K562 (cell line): ENCODE measurements around the gene HACL1. TPM values are rescaled to one million over a fixed set of nuclear protein-coding genes. Genes with fewer than 3 reads are reported as not detected.

ENCODE experiments used
- GMEB1 ChIP-seq: fragments of 250-450 bp; sonication (Bioruptor Pico); IDR thresholded peaks from 2 replicates; pipeline ENCODE4 v1.4.0; 2020; ENCODE audit warnings: mild to moderate bottlenecking
- MED1 ChIP-seq: sonication (generic); formaldehyde crosslinking; IDR thresholded peaks from 2 replicates; pipeline ENCODE4 v1.8.1; 2023; ENCODE audit warnings: missing genetic modification reagents, borderline replicate concordance
- MGA ChIP-seq: fragments of 450-650 bp; IDR thresholded peaks from 2 replicates; pipeline ENCODE4 v1.6.1; 2016; ENCODE audit warnings: mild to moderate bottlenecking, moderate library complexity
- MLX ChIP-seq, 2 experiments: fragments of 450-650 bp in 1 of 2; sonication (generic) in 1 of 2; formaldehyde crosslinking; conservative IDR thresholded peaks; 2 replicates each; pipeline versions ENCODE4 v1.4.0 to v1.8.1; 2020 to 2022; ENCODE audit warnings: mild to moderate bottlenecking in 1 of 2, missing genetic modification reagents in 1 of 2
- MTF1 ChIP-seq: fragments of 250-450 bp; sonication (Bioruptor Pico); IDR thresholded peaks from 2 replicates; pipeline ENCODE4 v1.9.0; 2021; ENCODE audit warnings: moderate library complexity, mild to moderate bottlenecking, inconsistent platforms, borderline replicate concordance
- RCOR1 ChIP-seq, 2 experiments: IDR thresholded peaks; 2 replicates each; pipeline ENCODE4 v1.6.1; 2012; ENCODE audit warnings: low read depth in 2 of 2, low read length in 2 of 2, borderline replicate concordance in 1 of 2, improper control_type of control experiment in 1 of 2
- SETDB1 ChIP-seq: IDR thresholded peaks from one replicate; pipeline ENCODE4 v1.6.1; 2012; ENCODE audit warnings: low read length, control low read depth, inconsistent platforms
- ZBTB43 ChIP-seq: sonication (generic); formaldehyde crosslinking; IDR thresholded peaks from 2 replicates; pipeline ENCODE4 v1.8.0; 2023; ENCODE audit warnings: mild to moderate bottlenecking, missing genetic modification reagents
- ZNF23 ChIP-seq: fragments of 250-450 bp; sonication (Bioruptor Pico); IDR thresholded peaks from 2 replicates; pipeline ENCODE4 v1.4.0; 2020; ENCODE audit warnings: mild to moderate bottlenecking
- polyA plus RNA-seq, 8 experiments: library from polyadenylated mRNA; depleted of rRNA in 4 of 8; stranded (reverse) in 5 of 8; unstranded in 3 of 8; fragments of >200 nt; fragmentation: Nextera tagmentation in 2 of 8; fragmentation: Illumina TruSeq in 1 of 8; extraction: Ambion mirVana in 2 of 8; extraction: Trizol in 1 of 8; gene quantifications; 2 replicates each; pipeline versions ENCODE4 v1.2.1 to v1.2.3, GENCODE V29; 2011 to 2014; ENCODE audit warnings: inconsistent platforms in 1 of 8, missing spikeins in 1 of 8
- total RNA-seq, 7 experiments: library from RNA; depleted of rRNA in 6 of 7; stranded (reverse); fragments of >200 nt in 6 of 7; fragmentation: Illumina TruSeq in 2 of 7; extraction: Trizol in 2 of 7; gene quantifications; 2 replicates each; pipeline versions ENCODE4 v1.2.1 to v1.2.3, GENCODE V29; 2011 to 2021; ENCODE audit warnings: low replicate concordance in 1 of 7

Gene HACL1
- total and polyA plus RNA-seq, 9 of the 15 experiments (the other 6 are each of a cell fraction or from before 2014, with no cell fraction given) = 18.9 to 61.5 (median 30.5) TPM

GRCh38 chr3:15601399-15602145, at the start of gene HACL1, which contains the start of gene BTD (continued):
- peak; percentile 62; the same call in 1 of the 2 replicates for TF ChIP-seq MGA
- TF ChIP-seq SETDB1 = no peak
- no peak for TF ChIP-seq MLX (CRISPR knock-in tag; conservative IDR thresholded peaks at IDR 0.05)
- TF ChIP-seq ZBTB43 (CRISPR knock-in tag) = no peak
- peak; percentile 57 for TF ChIP-seq GMEB1 (CRISPR knock-in tag)
- TF ChIP-seq RCOR1 (IDR thresholded peaks at IDR 0.05; ENCODE audit: borderline replicate concordance in 1 of 2, low read depth in 2 of 2, low read length in 2 of 2) = peak in 1 of 2 experiments; percentile 45; a peak in 1 of 4 replicates
- TF ChIP-seq ZNF23 (CRISPR knock-in tag) = no peak
- TF ChIP-seq MED1 (CRISPR knock-in tag) = no peak
- TF ChIP-seq MTF1 (CRISPR knock-in tag) = no peak
